SK-N-MC (cell line): Measurements from ENCODE around the gene HPCAL4.

Experiments
- EZH2 ChIP-seq: fragments of 200-600 bp; sonication (generic); IDR thresholded peaks from one replicate; pipeline ENCODE4 v1.6.1; 2017; ENCODE audit warnings: antibody characterized with exemption
- POLR2AphosphoS5 ChIP-seq: IDR thresholded peaks from 2 replicates; pipeline ENCODE4 v1.6.1; 2012; ENCODE audit warnings: mild to moderate bottlenecking, low read depth, low read length, borderline replicate concordance

GRCh38 chr1:39663559-39663958, 27.7 kb downstream of the HPCAL4 start:
- no peak for TF ChIP-seq EZH2
- no peak for TF ChIP-seq POLR2AphosphoS5
